Anterior cingulate cortex (tissue), 58 donors: Measurements from ENCODE around the gene WASF2.

Experiments used
- DNase-seq, 58 donors: peaks; one replicate each; lab custom pipeline; 2025; lab: John Stamatoyannopoulos, UW

Gene WASF2

DNA sequence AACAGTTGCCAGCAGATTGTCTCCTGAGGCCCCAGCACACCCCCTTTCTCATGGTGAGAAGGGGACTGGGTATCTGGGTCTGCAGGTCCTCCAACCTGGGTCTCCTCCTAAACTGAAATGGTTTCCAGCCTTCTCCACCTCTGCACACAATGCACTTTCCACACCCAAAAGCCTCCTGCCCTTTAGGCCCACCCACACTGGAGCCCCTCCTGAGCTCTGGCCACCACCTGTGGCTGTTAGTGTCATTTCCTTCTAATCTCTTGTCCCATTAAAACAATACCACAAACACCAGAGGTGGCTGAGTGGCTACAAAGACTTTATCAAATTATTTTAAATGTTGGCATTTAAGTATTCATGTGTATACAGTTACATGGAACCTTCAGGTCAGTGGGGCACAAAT, 86.0 kb downstream of the WASF2 start:
- no peak for DNase-seq

DNA sequence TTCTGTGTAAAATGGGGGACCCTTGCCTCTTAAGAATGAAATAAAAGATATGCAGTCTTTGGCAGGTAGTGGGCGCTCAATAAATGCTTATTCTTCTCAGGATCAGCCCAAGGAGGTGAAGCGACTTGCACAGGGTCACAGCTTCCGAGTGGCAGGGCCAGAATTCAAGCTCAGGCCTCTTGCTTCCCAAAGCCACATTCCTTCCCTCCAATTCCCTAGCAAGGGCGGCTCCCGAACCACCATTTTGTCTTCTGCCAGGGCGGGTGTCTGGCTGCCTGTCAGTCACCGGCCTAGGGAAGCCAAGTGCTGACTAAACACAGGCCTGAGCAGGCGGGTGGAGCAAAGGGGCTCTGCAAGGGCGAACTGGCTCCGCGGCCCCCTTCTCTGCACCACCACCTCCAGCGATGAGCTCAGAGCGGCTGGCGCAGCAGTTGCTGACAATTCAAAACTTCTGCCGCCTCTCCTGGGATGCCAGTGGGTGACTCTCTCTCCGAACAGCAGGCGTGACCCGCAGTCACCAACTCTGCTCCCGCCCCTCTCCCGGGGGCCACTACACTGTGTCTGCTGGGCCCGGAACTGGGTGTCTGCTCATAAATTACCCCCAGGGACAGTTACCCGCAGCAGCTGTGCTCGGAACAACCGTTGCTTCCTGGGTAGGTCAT, 86.8 kb downstream of the WASF2 start:
- peak in 14 of 58 donors; percentile 11 to 53 (median 20) for DNase-seq

DNA sequence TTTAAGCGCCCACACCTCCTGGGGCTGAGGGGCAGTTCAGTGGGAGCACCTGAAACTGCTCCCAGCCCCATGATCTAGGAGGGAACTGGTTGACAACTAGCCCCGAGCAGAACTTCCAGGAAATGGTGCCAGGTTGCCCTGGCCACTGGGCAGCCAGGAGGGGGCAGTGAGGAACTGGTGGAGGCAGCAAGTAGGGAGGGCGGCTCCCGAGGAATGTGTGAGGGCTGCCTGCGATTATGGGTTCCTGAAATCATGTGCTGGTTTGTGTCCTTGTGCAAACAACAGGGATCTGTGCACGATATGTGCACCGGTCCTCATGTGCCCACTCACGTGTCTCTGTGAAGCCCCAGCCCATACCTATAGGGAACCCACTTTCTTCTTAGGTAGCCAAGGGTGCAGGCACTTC, 87.6 kb downstream of the WASF2 start:
- DNase-seq: peak in 48 of 58 donors; percentile 19 to 83 (median 54)

DNA sequence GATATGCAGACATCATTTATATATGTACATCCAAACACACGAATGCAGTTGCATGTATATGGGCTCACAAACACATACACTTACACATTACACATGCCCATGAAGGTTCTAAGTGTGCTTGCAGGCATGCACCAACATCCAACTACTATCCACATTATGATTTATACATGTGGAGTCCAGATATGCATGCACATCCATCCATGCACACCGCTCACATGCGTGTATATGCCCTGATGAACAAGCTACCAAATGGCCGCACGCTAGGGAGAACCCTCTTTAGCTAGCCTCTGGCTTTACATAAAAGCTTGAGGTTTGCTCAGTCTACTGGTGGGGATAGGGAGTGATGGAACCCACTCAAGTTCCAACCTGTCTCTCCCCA, 89.0 kb downstream of the WASF2 start:
- DNase-seq: no peak

DNA sequence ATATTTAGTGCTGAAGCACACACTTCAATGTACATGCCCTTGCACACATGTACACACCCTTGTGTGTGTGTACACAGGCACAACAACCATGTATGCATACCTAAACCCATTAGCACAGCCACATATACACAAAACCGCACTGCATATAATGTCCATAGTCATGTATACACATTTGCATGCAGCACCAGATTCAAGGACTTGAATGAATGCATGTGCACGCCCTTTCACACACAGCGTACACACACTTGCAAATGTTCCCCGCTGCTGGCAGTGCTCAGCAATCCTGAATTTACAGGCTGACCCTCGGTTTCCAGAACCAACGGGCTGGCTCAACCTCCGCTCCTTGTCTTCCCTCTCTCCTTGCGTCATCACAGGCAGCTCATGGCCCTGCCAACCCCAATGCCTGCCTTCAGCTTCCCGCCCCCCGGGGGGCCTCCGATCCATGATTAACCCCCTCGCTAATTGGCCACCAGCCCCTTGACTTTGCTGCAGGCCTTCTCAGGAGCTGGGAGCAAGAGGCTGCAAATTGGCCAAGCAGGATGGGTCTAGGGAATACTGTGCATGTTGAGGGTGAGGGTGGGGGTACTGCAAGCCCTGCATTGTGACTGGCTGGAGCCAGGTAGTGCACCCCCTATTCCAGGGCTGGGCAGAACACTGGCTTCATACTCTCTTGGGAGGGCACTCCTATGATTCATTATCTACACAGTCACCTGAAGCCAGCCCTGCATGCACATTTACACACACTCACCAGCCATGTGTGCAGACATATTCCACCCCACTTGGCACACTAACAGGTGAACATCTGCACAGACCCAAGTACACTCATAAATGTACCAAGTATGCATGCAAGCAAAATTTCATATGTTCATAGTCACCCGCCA, 89.6 kb downstream of the WASF2 start:
- DNase-seq: no peak

DNA sequence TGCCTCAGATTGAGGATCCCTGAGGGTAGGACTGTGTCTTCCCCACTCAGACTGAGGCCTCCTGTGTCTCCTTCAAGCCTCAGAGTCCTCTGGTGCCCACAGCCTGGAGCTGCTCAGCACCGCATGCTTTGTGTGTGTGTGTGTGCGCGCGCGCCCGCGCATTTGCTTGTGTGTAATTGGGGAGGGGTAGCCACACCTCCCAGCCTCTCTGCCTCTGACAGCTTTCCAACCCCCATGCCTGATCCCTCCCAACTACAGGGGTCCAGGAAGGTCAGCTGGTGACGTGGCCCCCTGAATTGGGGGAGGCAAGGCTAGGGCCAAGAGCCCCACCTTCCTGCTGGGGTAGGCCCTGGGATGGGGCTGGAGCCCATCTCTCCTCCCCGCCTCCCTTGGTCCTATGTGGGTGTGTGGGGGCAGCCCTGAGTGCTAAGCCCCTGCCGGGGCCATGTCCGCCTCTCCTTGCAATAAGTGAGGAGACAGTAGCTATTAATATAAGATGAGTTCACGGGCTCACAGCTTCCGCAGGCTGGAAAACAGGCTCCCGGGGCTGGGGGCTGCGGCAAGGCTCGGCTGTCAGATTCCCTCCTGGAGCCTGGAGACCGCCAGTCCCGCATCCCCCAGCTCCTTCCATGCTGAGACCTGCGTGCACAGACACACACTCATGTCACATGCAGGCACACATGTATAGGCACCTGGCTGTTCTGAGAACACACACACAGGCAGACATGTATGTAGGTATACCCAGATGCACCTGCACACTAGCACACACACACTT, 90.5 kb downstream of the WASF2 start:
- peak in 1 of 58 donors; percentile 30 for DNase-seq

DNA sequence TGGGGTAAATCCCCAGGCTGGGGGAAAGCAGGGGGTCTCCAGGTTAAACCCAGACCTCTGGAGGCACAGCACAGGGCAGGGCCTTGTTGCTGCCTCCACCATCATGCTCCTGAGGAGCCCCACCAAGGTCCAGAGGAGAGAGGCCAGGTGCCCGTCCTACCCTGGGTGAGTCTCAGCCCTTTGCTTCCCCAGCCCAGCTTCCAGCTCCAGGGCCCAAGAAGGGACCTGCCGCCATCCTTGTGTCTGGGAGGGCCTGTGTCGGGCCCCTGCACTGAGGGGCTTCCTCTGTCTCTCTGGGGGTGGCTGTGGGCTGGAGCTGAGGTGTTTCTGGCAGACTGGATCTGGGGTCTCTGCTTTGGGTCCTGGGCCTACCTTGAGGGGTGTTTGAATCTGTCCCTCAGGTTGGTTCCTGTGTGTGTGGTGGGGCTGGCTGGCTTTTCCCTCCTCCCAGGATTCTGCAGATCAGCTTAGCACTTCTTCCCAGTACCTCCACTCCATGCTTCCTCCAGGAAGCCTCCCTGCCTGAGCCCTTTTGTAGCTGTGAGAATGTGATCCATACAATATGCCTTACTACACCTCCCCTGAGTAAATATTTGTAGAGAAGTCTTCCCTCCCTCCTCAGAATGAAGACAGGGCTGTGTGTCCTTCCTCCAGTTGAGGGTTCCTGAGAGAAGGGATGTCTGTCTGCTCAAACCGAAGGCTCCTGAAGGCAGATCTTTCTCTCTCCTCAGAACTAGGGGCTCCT, 91.4 kb downstream of the WASF2 start:
- DNase-seq: no peak

DNA sequence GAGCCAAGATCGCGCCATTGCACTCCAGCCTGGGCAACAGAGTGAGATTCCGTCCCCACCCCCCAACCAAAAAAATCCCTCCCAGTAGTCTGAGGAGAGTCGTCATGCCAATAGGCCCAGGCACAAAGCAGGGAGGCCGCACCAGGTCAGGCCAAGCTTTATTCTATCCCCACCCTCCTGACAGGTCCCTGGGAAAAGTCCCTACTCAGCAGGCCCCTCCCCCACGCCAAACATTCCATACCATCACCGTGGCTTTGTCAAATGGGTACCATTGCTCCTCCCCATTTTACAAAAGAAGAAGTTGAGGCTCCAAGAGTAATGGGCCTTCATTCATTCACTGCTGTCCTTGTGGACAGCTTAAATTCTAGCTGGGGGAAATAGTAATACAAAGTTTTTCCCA, 92.2 kb downstream of the WASF2 start:
- DNase-seq: no peak

DNA sequence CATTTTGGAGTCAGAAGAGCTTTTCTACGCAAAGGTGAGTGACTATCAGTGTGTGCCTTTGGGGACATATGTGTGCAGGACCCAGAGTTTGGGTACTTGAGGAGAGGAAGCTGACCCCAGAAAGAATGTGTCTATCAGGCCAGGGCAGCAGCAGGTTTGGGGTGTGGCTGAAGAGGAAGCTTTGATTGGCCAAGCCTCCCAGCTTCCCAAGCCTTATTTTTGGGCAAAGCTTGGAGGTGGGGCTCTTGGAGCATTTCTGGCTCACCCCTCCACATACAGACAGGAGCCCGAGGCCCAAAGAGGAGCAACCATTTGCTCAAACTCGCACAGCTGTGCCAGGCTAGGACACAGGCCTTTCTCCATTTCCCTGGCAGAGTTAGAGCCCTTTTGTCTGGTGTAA, 92.9 kb downstream of the WASF2 start:
- no peak for DNase-seq

DNA sequence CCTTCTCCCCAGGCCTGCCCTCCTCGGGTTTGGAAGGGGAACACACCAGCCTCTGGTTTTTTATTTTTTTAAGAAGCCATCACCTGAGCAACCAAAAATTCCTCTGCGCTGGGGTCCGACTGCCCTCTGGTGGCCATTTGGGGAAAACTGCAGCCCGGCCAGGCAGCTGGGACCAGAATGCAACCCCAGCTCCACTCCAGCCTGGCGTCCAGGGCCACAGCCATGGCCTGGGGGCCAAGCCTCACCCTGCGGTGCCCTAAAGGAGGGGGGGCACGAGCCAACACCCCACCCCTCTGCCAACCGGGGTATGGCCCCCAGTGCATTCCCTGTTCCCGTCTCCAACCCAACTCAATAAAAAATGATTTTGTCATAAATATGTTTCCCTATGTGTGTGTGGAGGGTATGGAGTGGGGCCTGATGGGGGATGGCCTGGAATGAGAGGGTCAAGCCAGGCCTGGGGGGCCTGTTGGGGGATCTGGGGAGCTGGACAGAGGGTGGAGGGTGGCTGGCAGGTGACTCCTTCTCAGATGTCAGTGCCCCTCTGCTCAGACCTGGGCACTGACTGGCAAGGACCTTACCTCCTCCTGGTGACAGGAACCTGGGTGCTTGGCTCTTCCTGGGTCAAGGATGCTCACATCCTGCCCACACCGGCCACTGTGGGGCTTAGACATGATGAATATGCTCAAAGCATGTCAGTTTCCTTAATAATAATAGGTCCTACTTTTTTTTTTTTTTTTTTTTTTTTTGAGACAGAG, 94.3 kb downstream of the WASF2 start:
- peak in 55 of 58 donors; percentile 14 to 81 (median 48) for DNase-seq

DNA sequence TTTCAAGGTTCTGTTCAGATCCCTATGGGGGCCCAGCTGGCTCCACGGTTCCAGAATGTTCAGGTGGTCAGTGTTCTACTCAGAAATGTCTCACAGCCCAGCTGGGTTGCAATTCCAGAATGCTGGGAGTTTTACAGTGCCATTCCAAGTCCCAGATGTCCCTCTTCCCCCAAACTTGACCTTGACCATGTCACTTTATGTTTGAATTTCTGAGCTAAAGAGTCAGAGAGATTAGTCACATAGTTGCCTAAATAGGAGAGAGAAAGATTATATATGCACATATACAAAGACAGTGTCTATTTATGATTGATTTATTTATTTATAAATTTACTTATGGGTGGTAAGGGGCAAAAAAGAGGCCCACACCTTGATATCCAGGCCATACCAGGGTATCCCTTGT, 95.0 kb downstream of the WASF2 start:
- DNase-seq: no peak

DNA sequence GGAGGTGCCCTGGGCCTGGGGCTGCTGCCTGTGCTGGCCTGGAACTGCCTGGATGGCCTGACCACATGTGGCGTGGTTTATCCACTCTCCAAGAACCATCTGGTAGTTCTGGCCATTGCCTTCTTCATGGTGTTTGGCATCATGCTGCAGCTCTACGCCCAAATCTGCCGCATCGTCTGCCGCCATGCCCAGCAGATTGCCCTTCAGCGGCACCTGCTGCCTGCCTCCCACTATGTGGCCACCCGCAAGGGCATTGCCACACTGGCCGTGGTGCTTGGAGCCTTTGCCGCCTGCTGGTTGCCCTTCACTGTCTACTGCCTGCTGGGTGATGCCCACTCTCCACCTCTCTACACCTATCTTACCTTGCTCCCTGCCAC, 95.7 kb downstream of the WASF2 start:
- no peak for DNase-seq

DNA sequence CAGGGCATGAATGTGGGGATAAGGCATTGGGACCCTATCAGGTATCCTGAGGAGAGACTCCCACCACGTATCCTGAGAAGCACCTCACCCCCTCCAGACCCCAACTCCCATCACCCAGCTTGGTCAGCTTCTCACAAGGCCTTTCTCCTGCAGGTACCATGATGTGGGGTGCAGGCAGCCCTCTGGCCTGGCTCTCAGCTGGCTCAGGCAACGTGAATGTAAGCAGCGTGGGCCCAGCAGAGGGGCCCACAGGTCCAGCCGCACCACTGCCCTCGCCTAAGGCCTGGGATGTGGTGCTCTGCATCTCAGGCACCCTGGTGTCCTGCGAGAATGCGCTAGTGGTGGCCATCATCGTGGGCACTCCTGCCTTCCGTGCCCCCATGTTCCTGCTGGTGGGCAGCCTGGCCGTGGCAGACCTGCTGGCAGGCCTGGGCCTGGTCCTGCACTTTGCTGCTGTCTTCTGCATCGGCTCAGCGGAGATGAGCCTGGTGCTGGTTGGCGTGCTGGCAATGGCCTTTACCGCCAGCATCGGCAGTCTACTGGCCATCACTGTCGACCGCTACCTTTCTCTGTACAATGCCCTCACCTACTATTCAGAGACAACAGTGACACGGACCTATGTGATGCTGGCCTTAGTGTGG, 96.2 kb downstream of the WASF2 start:
- no peak for DNase-seq

DNA sequence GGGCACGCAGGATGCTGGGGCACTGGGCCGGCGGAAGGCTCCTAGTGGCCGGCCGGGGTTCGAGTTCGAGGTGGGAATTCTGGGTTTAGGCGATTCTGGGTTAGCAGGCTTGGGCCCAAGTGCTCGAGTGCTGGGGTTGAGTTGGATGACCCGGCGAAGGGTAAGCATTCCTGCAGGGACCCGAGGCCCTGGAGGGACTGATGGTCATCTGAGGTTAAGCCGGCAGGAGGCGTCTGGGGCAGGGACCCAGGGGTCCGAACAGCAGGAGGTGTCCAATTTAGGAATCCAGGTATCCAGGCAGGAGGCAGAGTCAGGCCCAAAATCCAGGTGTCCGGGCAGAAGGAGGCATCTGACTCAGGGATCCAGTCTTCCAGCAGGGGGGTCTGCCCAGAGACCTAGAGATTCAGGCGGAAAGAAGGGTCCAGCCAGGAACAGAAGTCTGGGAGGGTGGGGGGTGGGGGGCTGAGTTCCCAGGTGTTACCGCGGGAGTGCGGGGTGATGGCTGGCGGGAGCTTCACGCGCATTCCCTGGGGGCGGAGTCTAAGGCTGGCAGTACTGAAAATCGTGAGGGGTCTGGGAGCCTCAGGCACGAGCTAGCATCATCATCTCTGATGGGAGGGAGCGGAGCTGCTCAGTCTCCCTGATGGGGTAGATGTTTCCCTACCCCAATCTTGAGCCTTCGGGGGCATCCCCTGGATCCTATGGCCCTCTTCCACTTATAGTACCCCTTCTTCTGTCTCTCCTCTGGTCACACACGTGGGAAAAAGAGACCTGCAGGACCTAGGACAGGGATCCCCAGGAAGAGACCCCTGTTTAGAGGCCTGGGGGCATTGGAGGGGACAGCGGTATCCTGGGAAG, 97.0 kb downstream of the WASF2 start:
- DNase-seq: peak in 5 of 58 donors; percentile 12 to 61 (median 26)

DNA sequence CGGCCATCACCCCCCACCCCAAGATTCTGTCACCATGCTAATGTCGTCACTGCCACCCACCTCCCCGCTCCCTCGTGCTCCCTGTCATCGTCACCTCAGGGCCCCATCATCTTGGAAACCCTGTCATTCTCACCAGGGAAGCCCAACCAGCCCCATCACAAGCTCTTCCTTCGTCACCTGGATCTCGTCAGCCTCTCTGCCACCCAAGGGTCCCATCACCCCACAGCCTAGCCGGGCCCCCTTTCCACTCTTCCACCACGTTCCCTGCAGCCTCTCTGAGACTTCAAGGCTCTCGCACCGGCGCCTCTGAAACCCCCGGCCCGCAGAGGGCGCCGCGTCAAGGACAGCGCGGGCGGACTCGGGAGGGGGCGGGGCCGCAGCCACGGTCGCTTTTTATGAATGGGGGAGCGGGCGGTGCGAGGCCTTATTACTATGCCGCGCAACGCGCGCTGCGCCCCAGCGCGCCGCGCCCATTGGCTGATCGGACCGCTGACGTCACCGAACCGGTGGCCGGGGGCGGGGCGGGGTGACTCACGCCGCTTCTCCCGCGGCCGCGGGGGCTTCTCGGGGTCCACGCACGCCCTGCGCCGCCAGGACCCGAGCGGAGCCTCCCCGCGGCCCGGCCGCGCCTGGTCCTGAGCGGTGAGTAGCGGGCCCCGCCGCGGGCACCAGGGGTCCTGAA, 97.7 kb downstream of the WASF2 start, which contains the start of gene GPR3:
Gene GPR3, plus strand, starts transcription at position 527 of the 682 bp plus-strand sequence. CDS start 1,177 bp downstream, outside the sequence.
- peak; percentile 26 to 94 (median 80) for DNase-seq

DNA sequence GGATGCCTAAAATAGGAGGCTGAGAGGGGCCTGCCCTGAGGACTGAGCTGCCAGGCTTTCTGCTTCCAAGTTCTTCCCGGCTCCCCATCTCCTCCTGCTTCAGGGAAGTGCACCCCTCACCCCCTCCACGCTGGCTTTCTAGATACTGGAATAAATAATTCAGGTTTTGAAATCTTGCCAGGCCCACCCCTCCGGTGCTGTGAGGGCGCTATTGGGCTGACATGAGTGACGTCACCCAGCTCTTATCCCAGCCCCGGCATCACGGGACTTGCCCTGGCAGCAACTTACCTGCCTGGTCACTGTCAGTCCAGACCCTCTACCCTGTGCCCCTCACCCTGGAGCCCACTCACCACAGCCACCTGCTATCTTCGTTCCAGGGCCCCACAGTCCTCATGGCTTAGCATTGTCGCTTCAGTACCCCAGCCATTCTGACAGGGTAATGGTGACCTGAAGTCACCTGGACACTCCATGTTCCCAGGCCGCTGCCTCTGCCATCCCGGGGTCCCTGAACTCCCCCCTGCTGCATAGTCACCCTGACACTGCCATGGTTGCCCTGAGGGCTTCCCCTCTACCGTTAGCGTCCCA, 98.4 kb downstream of the WASF2 start:
- DNase-seq: peak in 47 of 58 donors; percentile 13 to 75 (median 48)
